Uterus (tissue), 4 donors: Measurements from ENCODE around the gene NMB. TPM values are rescaled to one million over a fixed set of nuclear protein-coding genes. Genes with fewer than 3 reads are reported as not detected.

Experiments used
- DNase-seq, 2 donors: peaks; one replicate each; pipeline ENCODE4 v3.0.0-alpha.2; 2019 to 2020
- H3K27ac ChIP-seq, 2 donors: fragments of 200-600 bp; sonication (generic); 1 replicate in 1 of 2; 2 replicates in 1 of 2; pipeline ENCODE4 v1.5.1; 2016 to 2018
- H3K27me3 ChIP-seq, 2 donors: fragments of 200-600 bp; sonication (generic); one replicate each; pipeline ENCODE4 v1.5.1; 2018 to 2019; ENCODE audit warnings: control low read depth in 1 of 2
- H3K36me3 ChIP-seq, 2 donors: fragments of 200-600 bp; sonication (generic); one replicate each; pipeline ENCODE4 v1.5.1; 2019; ENCODE audit warnings: control low read depth in 1 of 2
- H3K4me1 ChIP-seq, 2 donors: fragments of 200-600 bp; sonication (generic); one replicate each; pipeline ENCODE4 v1.5.1; 2018 to 2019; ENCODE audit warnings: control low read depth in 1 of 2
- H3K4me3 ChIP-seq, 2 donors: fragments of 200-600 bp; sonication (generic); 1 replicate in 1 of 2; 2 replicates in 1 of 2; pipeline ENCODE4 v1.5.1; 2018 to 2019; ENCODE audit warnings: mild to moderate bottlenecking in 1 of 2
- H3K9me3 ChIP-seq, 2 donors: fragments of 200-600 bp; sonication (generic); one replicate each; pipeline ENCODE4 v1.5.1; 2019; ENCODE audit warnings: control low read depth in 1 of 2
- CTCF ChIP-seq, 4 experiments: fragments of 200-600 bp in 2 of 4; fragments of 450-650 bp in 2 of 4; sonication (generic) in 2 of 4; IDR thresholded peaks; one replicate each; pipeline ENCODE4 v1.5.1; 2016 to 2019; ENCODE audit warnings: antibody characterized with exemption in 4 of 4, mild to moderate bottlenecking in 2 of 4, moderate library complexity in 1 of 4
- POLR2A ChIP-seq, 2 donors: fragments of 450-650 bp; IDR thresholded peaks; one replicate each; pipeline ENCODE4 v1.6.1; 2016; ENCODE audit warnings: antibody characterized with exemption in 2 of 2, mild to moderate bottlenecking in 1 of 2, moderate library complexity in 1 of 2
- intact Hi-C: fragments of 100-400 bp; cut with DNase I; formaldehyde crosslinking; loops from one replicate; pipeline ENCODE4 v1.15.1; 2023; ENCODE audit warnings: low total_unique reads
- total RNA-seq, 4 donors: library from RNA; depleted of rRNA in 3 of 4; stranded (reverse); fragments of >200 nt in 3 of 4; gene quantifications; one replicate each; pipeline versions ENCODE4 v1.1.0 to v1.2.4, GENCODE V29; 2014 to 2023
- donor health status: DM: yes; HTN: yes; CAD: no.

NMB gene
- total RNA-seq, 4 donors from 2014 or later = 3.1 to 10.5 (median 7.4) TPM

- H3K36me3 ChIP-seq = no peaks in the 10 kb centered on the region
- no peak overlapping the region for H3K27ac ChIP-seq
- no peaks in the 10 kb centered on the region for H3K27me3 ChIP-seq
- DNase-seq = no peak
- intact Hi-C loops = no loop called here
- H3K4me1 ChIP-seq = no peaks in the 10 kb centered on the region
- TF ChIP-seq POLR2A (IDR thresholded peaks at IDR 0.05) (no peak), CTCF (IDR thresholded peaks at IDR 0.05) (no peak)
- H3K4me3 ChIP-seq = no peak overlapping the region
- H3K9me3 ChIP-seq = no peaks in the 10 kb centered on the region
Measured at GRCh38 chr15:84685304-84685703, 27.3 kb upstream of the NMB start.

GRCh38 chr15:84684092-84684491 lies 26.1 kb upstream of the NMB start:
- H3K4me1 ChIP-seq = no peaks in the 10 kb centered on the region
- no peaks in the 10 kb centered on the region for H3K27me3 ChIP-seq
- intact Hi-C loops = no loop called here
- H3K4me3 ChIP-seq = no peak overlapping the region
- no peak overlapping the region for H3K27ac ChIP-seq
- no peaks in the 10 kb centered on the region for H3K36me3 ChIP-seq
- TF ChIP-seq CTCF (IDR thresholded peaks at IDR 0.05) (no peak), POLR2A (IDR thresholded peaks at IDR 0.05) (no peak)
- H3K9me3 ChIP-seq = no peaks in the 10 kb centered on the region
- no peak for DNase-seq

- H3K27ac ChIP-seq = no peak overlapping the region
- intact Hi-C loops = no loop called here
- H3K4me3 ChIP-seq = no peak overlapping the region
- TF ChIP-seq POLR2A (IDR thresholded peaks at IDR 0.05) = no peak
- TF ChIP-seq CTCF (IDR thresholded peaks at IDR 0.05) = no peak
- no peak for DNase-seq
- no peaks in the 10 kb centered on the region for H3K27me3 ChIP-seq
- H3K9me3 ChIP-seq = no peaks in the 10 kb centered on the region
- no peaks in the 10 kb centered on the region for H3K4me1 ChIP-seq
- no peaks in the 10 kb centered on the region for H3K36me3 ChIP-seq
Measured at GRCh38 chr15:84681831-84682230, 23.8 kb upstream of the NMB start.

GRCh38 chr15:84671211-84671610 lies 13.2 kb upstream of the NMB start:
- H3K27ac ChIP-seq = no peak overlapping the region
- TF ChIP-seq CTCF (IDR thresholded peaks at IDR 0.05) (no peak), POLR2A (IDR thresholded peaks at IDR 0.05) (no peak)
- no peaks in the 10 kb centered on the region for H3K27me3 ChIP-seq
- no peaks in the 10 kb centered on the region for H3K36me3 ChIP-seq
- H3K4me3 ChIP-seq = no peak overlapping the region
- intact Hi-C loops = no loop called here
- no peak for DNase-seq
- no peaks in the 10 kb centered on the region for H3K4me1 ChIP-seq
- H3K9me3 ChIP-seq = no peaks in the 10 kb centered on the region

- H3K27ac ChIP-seq = no peak overlapping the region
- TF ChIP-seq POLR2A (IDR thresholded peaks at IDR 0.05) (no peak), CTCF (IDR thresholded peaks at IDR 0.05) (no peak)
- no peak overlapping the region for H3K4me3 ChIP-seq
- H3K36me3 ChIP-seq = no peaks in the 10 kb centered on the region
- no peaks in the 10 kb centered on the region for H3K27me3 ChIP-seq
- no peak for DNase-seq
- no peaks in the 10 kb centered on the region for H3K9me3 ChIP-seq
- H3K4me1 ChIP-seq = no peaks in the 10 kb centered on the region
- intact Hi-C loops = no loop called here
Measured at GRCh38 chr15:84669726-84670125, 11.7 kb upstream of the NMB start.
